ENCODE measurements around the gene SLC22A12. TPM values are rescaled to one million over a fixed set of nuclear protein-coding genes. Genes with fewer than 3 reads are reported as not detected.

The SLC22A12 gene
- total RNA-seq, 1 donor from 2014 or later: not detected

GRCh38 chr11:64650923-64651523, 60.0 kb downstream of the SLC22A12 start:
- Histone ChIP-seq H3K9me3 (no peaks in the 10 kb centered on the region), H3K4me3 (no peak overlapping the region), H3K36me3 (no peaks in the 10 kb centered on the region), H3K4me1 (peaks cover 20% of the 10 kb centered on the region), H3K27ac (no peak overlapping the region), H3K27me3 (ENCODE audit: low read depth) (peaks cover 4% of the 10 kb centered on the region)
- intact Hi-C loops (cut with DNase I): loop anchor here (5.0 kb wide), 1 partner anchor 99 kb away; no protein-coding TSS in a partner anchor
- TF ChIP-seq, protein P1, sequence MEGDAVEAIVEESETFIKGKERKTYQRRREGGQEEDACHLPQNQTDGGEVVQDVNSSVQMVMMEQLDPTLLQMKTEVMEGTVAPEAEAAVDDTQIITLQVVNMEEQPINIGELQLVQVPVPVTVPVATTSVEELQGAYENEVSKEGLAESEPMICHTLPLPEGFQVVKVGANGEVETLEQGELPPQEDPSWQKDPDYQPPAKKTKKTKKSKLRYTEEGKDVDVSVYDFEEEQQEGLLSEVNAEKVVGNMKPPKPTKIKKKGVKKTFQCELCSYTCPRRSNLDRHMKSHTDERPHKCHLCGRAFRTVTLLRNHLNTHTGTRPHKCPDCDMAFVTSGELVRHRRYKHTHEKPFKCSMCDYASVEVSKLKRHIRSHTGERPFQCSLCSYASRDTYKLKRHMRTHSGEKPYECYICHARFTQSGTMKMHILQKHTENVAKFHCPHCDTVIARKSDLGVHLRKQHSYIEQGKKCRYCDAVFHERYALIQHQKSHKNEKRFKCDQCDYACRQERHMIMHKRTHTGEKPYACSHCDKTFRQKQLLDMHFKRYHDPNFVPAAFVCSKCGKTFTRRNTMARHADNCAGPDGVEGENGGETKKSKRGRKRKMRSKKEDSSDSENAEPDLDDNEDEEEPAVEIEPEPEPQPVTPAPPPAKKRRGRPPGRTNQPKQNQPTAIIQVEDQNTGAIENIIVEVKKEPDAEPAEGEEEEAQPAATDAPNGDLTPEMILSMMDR (IDR thresholded peaks at IDR 0.05): peak; percentile 24
- ATAC-seq (no peak), DNase-seq (no peak)

Other genes starting within 250 kb of the SLC22A12 start
- gene RPS6KA4, start 232.1 kb upstream of the SLC22A12 start, total RNA-seq: 36.1 TPM
- not detected for gene SLC22A11, start 35.3 kb upstream of the SLC22A12 start, total RNA-seq
- gene NRXN2, start 132.0 kb downstream of the SLC22A12 start, total RNA-seq: 1.7 TPM
- 30.4 TPM for gene RASGRP2, start 152.9 kb downstream of the SLC22A12 start, total RNA-seq
- gene PYGM, start 168.8 kb downstream of the SLC22A12 start, total RNA-seq: 2.6 TPM
- 269 TPM for gene SF1, start 187.3 kb downstream of the SLC22A12 start, total RNA-seq
- 29.1 TPM for gene MAP4K2, start 212.0 kb downstream of the SLC22A12 start, total RNA-seq
- 22.7 TPM for gene MEN1, start 219.3 kb downstream of the SLC22A12 start, total RNA-seq